GM18498 (cell line): ENCODE measurements around the gene AHSP.
"Not testable (repeated sequence)": the region's sequence is repeated elsewhere in the genome, so short reads cannot be mapped to it uniquely, and the experiment has no call there.

Experiments
- ATAC-seq: cut with Tn5 transposase; IDR thresholded peaks from one replicate; pipeline ENCODE4 v1.9.1; 2021; ENCODE audit warnings: mild to moderate bottlenecking, moderate library complexity; ENCODE audit not compliant: unreplicated experiment

Gene AHSP, protein sequence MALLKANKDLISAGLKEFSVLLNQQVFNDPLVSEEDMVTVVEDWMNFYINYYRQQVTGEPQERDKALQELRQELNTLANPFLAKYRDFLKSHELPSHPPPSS

DNA sequence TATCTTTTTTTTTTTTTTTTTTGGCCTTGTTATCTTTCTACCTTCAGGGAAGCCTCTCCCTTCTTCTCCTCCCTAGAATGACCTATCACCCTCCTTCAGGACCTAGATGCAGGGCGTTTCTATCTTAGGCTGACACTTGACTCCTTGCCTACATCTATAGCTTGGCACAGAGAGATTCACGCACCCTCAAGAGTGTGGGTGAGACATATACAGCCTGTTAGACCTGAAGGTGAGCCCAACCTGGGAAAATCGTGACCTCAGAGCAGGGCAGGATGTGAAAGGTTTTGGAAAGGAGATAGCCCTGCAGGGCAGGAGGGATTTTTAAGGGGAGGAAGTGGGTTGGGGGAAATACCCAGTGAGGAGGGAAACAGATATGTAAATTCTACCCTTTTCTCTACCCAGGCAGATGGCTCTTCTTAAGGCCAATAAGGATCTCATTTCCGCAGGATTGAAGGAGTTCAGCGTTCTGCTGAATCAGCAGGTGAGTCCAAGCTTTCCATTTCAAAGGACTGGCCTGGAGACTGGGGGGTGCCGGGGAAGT, at the start of gene AHSP:
Gene AHSP, plus strand, starts transcription at position 167 of the 541 bp plus-strand sequence. Its CDS starts 240 bp downstream, at position 407.
- no peak for ATAC-seq

DNA sequence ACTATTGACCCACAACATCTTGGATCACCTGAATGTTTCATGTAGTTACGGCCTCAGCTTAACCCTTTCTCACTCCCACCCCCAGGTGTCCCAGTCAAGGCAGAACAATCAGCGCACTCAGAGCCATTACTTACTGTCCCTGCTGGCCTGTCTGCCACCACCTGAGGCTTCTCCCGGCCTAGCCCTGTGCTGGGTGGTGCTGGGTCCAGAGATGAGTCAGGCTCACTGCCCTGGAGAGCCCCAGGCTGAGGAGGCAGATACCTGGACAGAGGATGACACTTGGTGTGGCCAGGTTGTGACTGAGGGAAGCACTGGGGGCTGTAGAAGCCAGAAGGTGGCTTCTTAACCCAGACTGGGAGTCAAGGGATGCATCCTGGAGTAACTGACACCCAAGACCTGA, 48.7 kb upstream of the AHSP start:
- no peak for ATAC-seq

GRCh38 chr16:31479751-31480150, 47.9 kb upstream of the AHSP start:
- ATAC-seq, result no peak

- ATAC-seq, result no peak
Observed at GRCh38 chr16:31480851-31481536, 46.7 kb upstream of the AHSP start.

DNA sequence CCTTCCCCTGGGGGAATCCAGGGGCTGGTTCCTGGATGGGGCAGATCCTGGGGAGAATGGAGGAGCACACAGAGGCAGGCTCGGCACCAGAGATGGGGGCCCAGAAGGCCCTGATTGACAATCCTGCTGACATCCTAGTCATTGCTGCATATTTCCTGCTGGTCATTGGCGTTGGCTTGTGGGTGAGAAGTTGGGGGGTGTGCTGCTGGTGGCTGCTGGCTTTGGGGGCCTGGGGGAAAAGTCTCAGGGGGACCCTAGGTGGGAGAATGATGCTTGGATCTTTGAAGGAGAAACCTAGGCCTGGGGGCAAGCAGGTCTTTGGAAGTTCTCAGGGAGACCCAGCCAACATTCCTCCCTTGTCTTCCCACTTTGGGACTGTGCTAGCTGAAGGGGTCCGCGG, 44.6 kb upstream of the AHSP start, which contains the start of gene SLC5A2:
Gene SLC5A2, plus strand, starts transcription at position 43 of the 400 bp plus-strand sequence. Its CDS starts 14 bp downstream, at position 57.
- ATAC-seq, result no peak

- ATAC-seq, result not testable (repeated sequence)
Observed at GRCh38 chr16:31484048-31484447, 43.7 kb upstream of the AHSP start.

- no peak for ATAC-seq
Observed at GRCh38 chr16:31484491-31485171, 43.1 kb upstream of the AHSP start.

DNA sequence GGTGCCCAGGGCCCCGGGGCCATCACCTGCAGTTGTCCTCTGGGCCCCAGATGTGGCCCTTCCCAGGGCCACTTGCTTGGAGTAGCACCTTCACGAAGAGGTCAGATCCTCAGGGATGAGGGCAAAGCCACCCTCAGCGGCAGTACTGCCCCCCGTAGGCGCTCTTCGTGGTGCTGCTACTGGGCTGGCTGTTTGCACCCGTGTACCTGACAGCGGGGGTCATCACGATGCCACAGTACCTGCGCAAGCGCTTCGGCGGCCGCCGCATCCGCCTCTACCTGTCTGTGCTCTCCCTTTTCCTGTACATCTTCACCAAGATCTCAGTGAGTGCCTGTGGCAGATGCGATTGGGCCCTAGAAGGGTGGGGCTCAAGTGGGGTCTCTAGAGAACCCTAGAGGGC, 42.1 kb upstream of the AHSP start:
- no peak for ATAC-seq

- ATAC-seq, result no peak
Observed at GRCh38 chr16:31486045-31486444, 41.7 kb upstream of the AHSP start.

DNA sequence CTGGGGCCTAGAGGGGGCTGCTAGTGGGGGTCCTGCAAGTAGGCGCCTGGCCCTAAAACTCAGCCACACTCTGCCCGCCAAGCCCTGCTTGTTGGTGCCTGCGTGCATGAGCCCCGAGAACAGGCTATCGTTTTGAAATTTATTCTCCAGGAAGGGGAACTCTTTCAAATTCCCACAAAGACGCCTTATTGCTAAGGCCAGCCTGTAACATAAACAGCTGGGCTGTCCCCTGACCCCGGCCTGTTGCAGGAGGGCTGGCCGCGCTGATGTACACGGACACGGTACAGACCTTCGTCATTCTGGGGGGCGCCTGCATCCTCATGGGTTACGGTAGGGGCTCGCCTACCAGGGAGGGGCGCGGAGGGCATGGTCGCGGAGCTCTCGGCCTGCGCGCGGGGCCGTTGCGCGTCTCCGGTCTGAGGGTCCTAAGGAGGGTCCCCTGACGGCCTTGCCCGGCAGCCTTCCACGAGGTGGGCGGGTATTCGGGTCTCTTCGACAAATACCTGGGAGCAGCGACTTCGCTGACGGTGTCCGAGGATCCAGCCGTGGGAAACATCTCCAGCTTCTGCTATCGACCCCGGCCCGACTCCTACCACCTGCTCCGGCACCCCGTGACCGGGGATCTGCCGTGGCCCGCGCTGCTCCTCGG, 40.5 kb upstream of the AHSP start:
- no peak for ATAC-seq

DNA sequence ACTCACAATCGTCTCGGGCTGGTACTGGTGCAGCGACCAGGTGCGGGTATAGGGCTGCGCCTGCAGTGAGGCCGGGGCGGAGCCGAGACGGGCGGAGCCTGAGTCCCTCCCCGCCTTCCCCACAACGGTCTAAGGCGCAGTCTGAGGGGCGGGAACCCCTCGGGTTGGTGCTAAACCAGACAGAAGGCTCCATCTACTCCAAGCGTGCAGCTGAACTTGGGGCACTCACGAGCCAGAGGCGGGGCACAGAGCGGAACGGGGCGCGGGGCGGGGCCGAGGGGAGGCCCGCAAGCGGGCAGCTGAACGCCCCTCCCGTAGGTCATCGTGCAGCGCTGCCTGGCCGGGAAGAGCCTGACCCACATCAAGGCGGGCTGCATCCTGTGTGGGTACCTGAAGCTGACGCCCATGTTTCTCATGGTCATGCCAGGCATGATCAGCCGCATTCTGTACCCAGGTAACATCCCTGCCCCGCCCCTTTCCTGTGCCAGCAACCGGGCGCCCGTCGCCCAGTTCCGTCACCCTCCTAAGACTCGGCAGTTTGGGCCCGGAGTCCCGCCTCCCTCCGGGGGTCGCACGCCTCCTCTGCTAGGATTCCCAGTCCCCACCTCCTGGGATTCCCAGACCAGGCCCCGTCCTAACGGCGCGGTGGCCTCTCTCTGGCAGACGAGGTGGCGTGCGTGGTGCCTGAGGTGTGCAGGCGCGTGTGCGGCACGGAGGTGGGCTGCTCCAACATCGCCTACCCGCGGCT, 39.8 kb upstream of the AHSP start:
- peak; percentile 85 for ATAC-seq

DNA sequence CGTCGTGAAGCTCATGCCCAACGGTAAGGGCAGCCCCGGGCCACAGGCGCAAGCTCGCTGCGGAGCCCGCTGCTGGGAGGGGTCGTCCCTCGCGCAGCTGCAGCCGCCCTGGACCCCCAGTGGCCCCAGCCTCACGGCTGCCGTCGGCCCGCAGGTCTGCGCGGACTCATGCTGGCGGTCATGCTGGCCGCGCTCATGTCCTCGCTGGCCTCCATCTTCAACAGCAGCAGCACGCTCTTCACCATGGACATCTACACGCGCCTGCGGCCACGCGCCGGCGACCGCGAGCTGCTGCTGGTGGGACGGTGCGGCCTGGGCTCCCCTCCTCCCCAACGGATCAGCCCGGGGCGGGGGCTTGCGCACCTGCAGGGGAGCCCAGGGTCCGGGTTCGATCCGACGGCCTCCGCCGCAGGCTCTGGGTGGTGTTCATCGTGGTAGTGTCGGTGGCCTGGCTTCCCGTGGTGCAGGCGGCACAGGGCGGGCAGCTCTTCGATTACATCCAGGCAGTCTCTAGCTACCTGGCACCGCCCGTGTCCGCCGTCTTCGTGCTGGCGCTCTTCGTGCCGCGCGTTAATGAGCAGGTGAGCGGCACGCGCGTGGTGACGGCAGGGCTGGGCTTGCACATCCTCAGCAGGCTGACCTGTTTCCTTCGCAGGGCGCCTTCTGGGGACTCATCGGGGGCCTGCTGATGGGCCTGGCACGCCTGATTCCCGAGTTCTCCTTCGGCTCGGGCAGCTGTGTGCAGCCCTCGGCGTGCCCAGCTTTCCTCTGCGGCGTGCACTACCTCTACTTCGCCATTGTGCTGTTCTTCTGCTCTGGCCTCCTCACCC, 39.0 kb upstream of the AHSP start:
- ATAC-seq, result no peak

DNA sequence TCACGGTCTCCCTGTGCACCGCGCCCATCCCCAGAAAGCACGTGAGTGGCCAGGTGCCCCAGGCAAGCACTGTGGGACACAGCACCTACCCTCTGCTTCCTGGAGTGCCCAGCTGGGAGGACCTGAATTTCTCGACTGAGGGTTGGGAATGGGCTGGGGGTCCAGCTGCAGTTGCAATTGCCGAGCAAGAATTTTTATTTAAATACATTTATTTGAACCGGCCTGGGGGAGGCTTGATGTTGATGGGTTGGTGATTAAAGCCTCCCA, 38.5 kb upstream of the AHSP start:
- ATAC-seq, result no peak

GRCh38 chr16:31489616-31490584, 37.8 kb upstream of the AHSP start:
- ATAC-seq, result no peak

DNA sequence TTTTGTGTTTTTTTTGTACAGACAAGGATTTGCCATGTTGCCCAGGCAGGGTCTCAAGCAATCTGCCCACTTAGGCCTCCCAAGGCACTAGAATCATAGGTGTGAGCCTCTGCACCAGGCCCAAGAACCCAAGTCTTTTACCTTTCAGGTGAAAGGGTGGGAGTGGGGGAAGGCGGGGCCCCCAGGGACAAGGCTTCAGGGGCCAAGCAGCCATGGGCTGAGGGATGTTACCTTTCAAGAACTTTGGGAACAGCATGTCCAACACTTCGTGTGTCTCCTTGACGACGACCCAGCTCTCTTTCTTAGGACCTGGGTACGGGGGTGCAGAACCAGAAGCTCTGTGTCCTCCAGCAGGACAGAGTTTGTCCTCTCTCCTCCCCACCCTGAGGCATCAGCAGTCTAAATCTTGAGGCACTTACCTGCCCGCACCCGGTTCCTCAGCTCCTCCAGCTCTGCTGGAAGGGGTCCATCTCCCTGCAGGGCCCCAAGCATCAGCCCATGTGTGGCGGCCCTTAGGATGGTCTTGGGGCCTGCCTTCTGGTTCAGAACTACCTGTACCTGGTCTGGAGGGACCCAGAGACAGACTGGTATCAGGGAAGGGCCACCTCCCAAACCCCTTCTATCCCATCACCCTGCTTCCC, 35.8 kb upstream of the AHSP start:
- ATAC-seq, result no peak

GRCh38 chr16:31493506-31494125, 34.1 kb upstream of the AHSP start:
- no peak for ATAC-seq

GRCh38 chr16:31496670-31497069, 31.0 kb upstream of the AHSP start:
- ATAC-seq, result no peak

GRCh38 chr16:31498493-31498892, 29.2 kb upstream of the AHSP start:
- no peak for ATAC-seq
